Thyroid gland (tissue), 4 donors: ENCODE results near the gene LARGE1.

ENCODE experiments used
- POLR2A ChIP-seq, 2 donors: fragments of 450-650 bp; IDR thresholded peaks; one replicate each; pipeline ENCODE4 v1.6.1; 2017; ENCODE audit warnings: antibody characterized with exemption in 2 of 2, mild to moderate bottlenecking in 2 of 2, moderate library complexity in 1 of 2
- TF ChIP-seq, protein P1 (sequence below), 6 experiments: fragments of 200-600 bp in 3 of 6; fragments of 450-650 bp in 3 of 6; sonication (generic) in 3 of 6; IDR thresholded peaks; one replicate each; pipeline ENCODE4 v1.5.1; 2016 to 2019; ENCODE audit warnings: antibody characterized with exemption in 6 of 6, mild to moderate bottlenecking in 2 of 6, inconsistent platforms in 1 of 6, moderate library complexity in 1 of 6

DNA sequence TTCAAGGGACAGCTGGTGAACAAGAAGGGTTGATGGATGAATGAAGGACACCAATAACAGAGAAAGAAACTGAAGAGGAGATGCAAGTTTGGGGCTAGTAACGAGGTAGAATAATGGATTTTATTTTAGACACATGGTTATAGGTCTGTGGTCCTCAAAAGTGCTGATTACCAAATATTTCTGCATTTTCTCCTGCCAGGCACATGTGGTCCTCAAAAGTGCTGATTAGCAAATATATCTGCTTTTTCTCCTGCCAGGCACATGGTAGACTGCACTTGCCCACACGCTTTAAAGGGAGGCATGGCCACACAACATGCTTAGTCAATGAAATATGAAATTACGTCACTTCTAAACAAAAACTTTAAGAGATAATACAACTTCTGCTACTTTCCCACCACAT, 489.0 kb downstream of the LARGE1 start:
- TF ChIP-seq, protein P1, sequence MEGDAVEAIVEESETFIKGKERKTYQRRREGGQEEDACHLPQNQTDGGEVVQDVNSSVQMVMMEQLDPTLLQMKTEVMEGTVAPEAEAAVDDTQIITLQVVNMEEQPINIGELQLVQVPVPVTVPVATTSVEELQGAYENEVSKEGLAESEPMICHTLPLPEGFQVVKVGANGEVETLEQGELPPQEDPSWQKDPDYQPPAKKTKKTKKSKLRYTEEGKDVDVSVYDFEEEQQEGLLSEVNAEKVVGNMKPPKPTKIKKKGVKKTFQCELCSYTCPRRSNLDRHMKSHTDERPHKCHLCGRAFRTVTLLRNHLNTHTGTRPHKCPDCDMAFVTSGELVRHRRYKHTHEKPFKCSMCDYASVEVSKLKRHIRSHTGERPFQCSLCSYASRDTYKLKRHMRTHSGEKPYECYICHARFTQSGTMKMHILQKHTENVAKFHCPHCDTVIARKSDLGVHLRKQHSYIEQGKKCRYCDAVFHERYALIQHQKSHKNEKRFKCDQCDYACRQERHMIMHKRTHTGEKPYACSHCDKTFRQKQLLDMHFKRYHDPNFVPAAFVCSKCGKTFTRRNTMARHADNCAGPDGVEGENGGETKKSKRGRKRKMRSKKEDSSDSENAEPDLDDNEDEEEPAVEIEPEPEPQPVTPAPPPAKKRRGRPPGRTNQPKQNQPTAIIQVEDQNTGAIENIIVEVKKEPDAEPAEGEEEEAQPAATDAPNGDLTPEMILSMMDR (IDR thresholded peaks at IDR 0.05) = no peak
- TF ChIP-seq POLR2A (IDR thresholded peaks at IDR 0.05) = no peak
